Ishikawa (cell line): ENCODE measurements around the gene NLGN4Y.

Experiments
- CEBPB ChIP-seq: IDR thresholded peaks from 2 replicates; pipeline ENCODE4 v1.6.1; 2012
- EGR1 ChIP-seq: IDR thresholded peaks from 2 replicates; pipeline ENCODE4 v1.6.1; 2012
- MAX ChIP-seq: IDR thresholded peaks from 2 replicates; pipeline ENCODE4 v1.6.1; 2012
- RAD21 ChIP-seq: IDR thresholded peaks from 2 replicates; pipeline ENCODE4 v1.6.1; 2012; ENCODE audit warnings: low read depth
- TAF1 ChIP-seq: IDR thresholded peaks from 2 replicates; pipeline ENCODE4 v1.6.1; 2012; ENCODE audit warnings: low read depth, mild to moderate bottlenecking
- TCF12 ChIP-seq: IDR thresholded peaks from 2 replicates; pipeline ENCODE4 v1.6.1; 2012; ENCODE audit warnings: low read depth
- TEAD4 ChIP-seq: IDR thresholded peaks from 2 replicates; pipeline ENCODE4 v1.6.1; 2012
- YY1 ChIP-seq: IDR thresholded peaks from 2 replicates; pipeline ENCODE4 v1.6.1; 2012; ENCODE audit warnings: low read depth
- ZBTB7A ChIP-seq: IDR thresholded peaks from 2 replicates; pipeline ENCODE4 v1.6.1; 2012; ENCODE audit warnings: low read depth
- TF ChIP-seq, protein P1 (sequence below): IDR thresholded peaks from 2 replicates; pipeline ENCODE4 v1.6.1; 2012; ENCODE audit warnings: low read depth, mild to moderate bottlenecking

DNA sequence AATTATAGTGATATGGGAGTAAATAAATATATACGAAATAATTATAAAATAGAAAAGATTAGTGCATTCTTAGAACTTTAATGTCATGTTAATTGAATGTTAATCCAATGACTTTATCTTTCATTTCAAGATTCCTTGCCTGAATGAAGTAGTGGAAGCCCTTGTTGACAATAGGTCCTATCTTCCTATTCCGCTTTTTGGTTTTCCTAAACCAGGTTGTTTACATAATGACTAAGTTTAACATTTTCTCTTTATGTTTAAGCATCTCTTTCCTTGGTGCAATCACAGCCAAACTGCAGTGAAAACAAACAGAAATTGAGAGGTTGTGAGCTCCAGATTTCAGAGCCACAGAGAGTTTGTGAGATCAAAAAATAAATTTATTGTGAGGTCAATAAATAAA is 109.4 kb downstream of the NLGN4Y start:
- TF ChIP-seq ZBTB7A = no peak
- no peak for TF ChIP-seq EGR1
- TF ChIP-seq MAX = no peak
- TF ChIP-seq YY1 = no peak
- no peak for TF ChIP-seq CEBPB
- no peak for TF ChIP-seq TEAD4
- no peak for TF ChIP-seq TAF1
- TF ChIP-seq, protein P1, sequence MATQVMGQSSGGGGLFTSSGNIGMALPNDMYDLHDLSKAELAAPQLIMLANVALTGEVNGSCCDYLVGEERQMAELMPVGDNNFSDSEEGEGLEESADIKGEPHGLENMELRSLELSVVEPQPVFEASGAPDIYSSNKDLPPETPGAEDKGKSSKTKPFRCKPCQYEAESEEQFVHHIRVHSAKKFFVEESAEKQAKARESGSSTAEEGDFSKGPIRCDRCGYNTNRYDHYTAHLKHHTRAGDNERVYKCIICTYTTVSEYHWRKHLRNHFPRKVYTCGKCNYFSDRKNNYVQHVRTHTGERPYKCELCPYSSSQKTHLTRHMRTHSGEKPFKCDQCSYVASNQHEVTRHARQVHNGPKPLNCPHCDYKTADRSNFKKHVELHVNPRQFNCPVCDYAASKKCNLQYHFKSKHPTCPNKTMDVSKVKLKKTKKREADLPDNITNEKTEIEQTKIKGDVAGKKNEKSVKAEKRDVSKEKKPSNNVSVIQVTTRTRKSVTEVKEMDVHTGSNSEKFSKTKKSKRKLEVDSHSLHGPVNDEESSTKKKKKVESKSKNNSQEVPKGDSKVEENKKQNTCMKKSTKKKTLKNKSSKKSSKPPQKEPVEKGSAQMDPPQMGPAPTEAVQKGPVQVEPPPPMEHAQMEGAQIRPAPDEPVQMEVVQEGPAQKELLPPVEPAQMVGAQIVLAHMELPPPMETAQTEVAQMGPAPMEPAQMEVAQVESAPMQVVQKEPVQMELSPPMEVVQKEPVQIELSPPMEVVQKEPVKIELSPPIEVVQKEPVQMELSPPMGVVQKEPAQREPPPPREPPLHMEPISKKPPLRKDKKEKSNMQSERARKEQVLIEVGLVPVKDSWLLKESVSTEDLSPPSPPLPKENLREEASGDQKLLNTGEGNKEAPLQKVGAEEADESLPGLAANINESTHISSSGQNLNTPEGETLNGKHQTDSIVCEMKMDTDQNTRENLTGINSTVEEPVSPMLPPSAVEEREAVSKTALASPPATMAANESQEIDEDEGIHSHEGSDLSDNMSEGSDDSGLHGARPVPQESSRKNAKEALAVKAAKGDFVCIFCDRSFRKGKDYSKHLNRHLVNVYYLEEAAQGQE = no peak
- TF ChIP-seq TCF12 = no peak
- TF ChIP-seq RAD21 = no peak
